ENCODE results near the gene CATSPER4. TPM values are rescaled to one million over a fixed set of nuclear protein-coding genes. Genes with fewer than 3 reads are reported as not detected.

The CATSPER4 gene
- total and polyA plus RNA-seq, 2 of the 8 experiments (the other 6 are each of a cell fraction or from before 2014, with no cell fraction given), result 0.65 to 0.83 TPM

GRCh38 chr1:26234644-26235370 lies 44.4 kb downstream of the CATSPER4 start (continued):
- TF ChIP-seq SIRT6 (IDR thresholded peaks at IDR 0.05; ENCODE audit: low read length) (no peak), CHD7 (IDR thresholded peaks at IDR 0.05; ENCODE audit: insufficient replicate concordance, low read length) (no peak), EGR1 (IDR thresholded peaks at IDR 0.05; ENCODE audit: borderline replicate concordance, low read depth, low read length) (no peak), PHF8 (conservative IDR thresholded peaks at IDR 0.05; ENCODE audit: low read depth, low read length) (no peak), SP4 (IDR thresholded peaks at IDR 0.05; ENCODE audit: low read length) (no peak), CREB1 (IDR thresholded peaks at IDR 0.05) (peak; percentile 43; the same call in 1 of the 2 replicates)
- TF ChIP-seq, protein P1, sequence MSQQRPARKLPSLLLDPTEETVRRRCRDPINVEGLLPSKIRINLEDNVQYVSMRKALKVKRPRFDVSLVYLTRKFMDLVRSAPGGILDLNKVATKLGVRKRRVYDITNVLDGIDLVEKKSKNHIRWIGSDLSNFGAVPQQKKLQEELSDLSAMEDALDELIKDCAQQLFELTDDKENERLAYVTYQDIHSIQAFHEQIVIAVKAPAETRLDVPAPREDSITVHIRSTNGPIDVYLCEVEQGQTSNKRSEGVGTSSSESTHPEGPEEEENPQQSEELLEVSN (IDR thresholded peaks at IDR 0.05), result no peak

Measured in H1 (cell line).